ENCODE results near the gene MAGEA11.

Gene MAGEA11

GRCh38 chrX:149687991-149688390, 23.9 kb upstream of the MAGEA11 start:
- TF ChIP-seq FOXP2 (optimal IDR thresholded peaks at IDR 0.05; ENCODE audit: borderline replicate concordance, extremely low read depth, extremely low read length, insufficient read depth) (no peak), SIN3A (IDR thresholded peaks at IDR 0.05; ENCODE audit: borderline replicate concordance, insufficient read depth, low read length) (no peak), TAF1 (IDR thresholded peaks at IDR 0.05; ENCODE audit: borderline replicate concordance, insufficient read depth, low read length) (no peak), POLR2AphosphoS5 (IDR thresholded peaks at IDR 0.05; ENCODE audit: low read depth, low read length) (no peak)
- TF ChIP-seq, protein P1, sequence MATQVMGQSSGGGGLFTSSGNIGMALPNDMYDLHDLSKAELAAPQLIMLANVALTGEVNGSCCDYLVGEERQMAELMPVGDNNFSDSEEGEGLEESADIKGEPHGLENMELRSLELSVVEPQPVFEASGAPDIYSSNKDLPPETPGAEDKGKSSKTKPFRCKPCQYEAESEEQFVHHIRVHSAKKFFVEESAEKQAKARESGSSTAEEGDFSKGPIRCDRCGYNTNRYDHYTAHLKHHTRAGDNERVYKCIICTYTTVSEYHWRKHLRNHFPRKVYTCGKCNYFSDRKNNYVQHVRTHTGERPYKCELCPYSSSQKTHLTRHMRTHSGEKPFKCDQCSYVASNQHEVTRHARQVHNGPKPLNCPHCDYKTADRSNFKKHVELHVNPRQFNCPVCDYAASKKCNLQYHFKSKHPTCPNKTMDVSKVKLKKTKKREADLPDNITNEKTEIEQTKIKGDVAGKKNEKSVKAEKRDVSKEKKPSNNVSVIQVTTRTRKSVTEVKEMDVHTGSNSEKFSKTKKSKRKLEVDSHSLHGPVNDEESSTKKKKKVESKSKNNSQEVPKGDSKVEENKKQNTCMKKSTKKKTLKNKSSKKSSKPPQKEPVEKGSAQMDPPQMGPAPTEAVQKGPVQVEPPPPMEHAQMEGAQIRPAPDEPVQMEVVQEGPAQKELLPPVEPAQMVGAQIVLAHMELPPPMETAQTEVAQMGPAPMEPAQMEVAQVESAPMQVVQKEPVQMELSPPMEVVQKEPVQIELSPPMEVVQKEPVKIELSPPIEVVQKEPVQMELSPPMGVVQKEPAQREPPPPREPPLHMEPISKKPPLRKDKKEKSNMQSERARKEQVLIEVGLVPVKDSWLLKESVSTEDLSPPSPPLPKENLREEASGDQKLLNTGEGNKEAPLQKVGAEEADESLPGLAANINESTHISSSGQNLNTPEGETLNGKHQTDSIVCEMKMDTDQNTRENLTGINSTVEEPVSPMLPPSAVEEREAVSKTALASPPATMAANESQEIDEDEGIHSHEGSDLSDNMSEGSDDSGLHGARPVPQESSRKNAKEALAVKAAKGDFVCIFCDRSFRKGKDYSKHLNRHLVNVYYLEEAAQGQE (IDR thresholded peaks at IDR 0.05; ENCODE audit: insufficient read depth in 1 of 2, low read depth in 2 of 2, low read length in 2 of 2) = no peak

GRCh38 chrX:149688552-149688951, 23.3 kb upstream of the MAGEA11 start:
- TF ChIP-seq, protein P1 (IDR thresholded peaks at IDR 0.05; ENCODE audit: insufficient read depth in 1 of 2, low read depth in 2 of 2, low read length in 2 of 2) = no peak
- TF ChIP-seq SIN3A (IDR thresholded peaks at IDR 0.05; ENCODE audit: borderline replicate concordance, insufficient read depth, low read length) (no peak), TAF1 (IDR thresholded peaks at IDR 0.05; ENCODE audit: borderline replicate concordance, insufficient read depth, low read length) (no peak), FOXP2 (optimal IDR thresholded peaks at IDR 0.05; ENCODE audit: borderline replicate concordance, extremely low read depth, extremely low read length, insufficient read depth) (no peak), POLR2AphosphoS5 (IDR thresholded peaks at IDR 0.05; ENCODE audit: low read depth, low read length) (no peak)

GRCh38 chrX:149691794-149692193, 20.1 kb upstream of the MAGEA11 start:
- TF ChIP-seq, protein P1 (IDR thresholded peaks at IDR 0.05; ENCODE audit: insufficient read depth in 1 of 2, low read depth in 2 of 2, low read length in 2 of 2) = no peak
- TF ChIP-seq TAF1 (IDR thresholded peaks at IDR 0.05; ENCODE audit: borderline replicate concordance, insufficient read depth, low read length) (no peak), FOXP2 (optimal IDR thresholded peaks at IDR 0.05; ENCODE audit: borderline replicate concordance, extremely low read depth, extremely low read length, insufficient read depth) (no peak), SIN3A (IDR thresholded peaks at IDR 0.05; ENCODE audit: borderline replicate concordance, insufficient read depth, low read length) (no peak), POLR2AphosphoS5 (IDR thresholded peaks at IDR 0.05; ENCODE audit: low read depth, low read length) (no peak)

DNA sequence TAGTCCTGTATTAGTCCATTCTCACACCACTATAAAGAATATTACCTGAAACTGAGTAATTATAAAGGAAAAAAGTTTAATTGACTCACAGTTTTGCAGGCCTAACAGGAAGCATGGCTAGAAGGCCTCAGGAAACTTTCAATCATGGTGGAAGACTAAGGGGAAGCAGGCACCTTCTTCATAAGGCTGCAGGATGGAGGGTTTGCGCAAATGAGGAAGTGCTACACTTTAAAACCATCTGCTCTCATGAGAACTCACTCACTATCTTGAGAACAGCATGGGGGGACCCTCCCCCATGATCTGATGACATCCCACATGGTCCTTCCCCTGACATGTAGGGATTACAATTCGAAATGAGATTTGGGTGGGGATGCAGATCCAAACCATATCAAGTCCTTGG, 12.1 kb upstream of the MAGEA11 start:
- TF ChIP-seq POLR2AphosphoS5 (IDR thresholded peaks at IDR 0.05; ENCODE audit: low read depth, low read length) (no peak), TAF1 (IDR thresholded peaks at IDR 0.05; ENCODE audit: borderline replicate concordance, insufficient read depth, low read length) (no peak), FOXP2 (optimal IDR thresholded peaks at IDR 0.05; ENCODE audit: borderline replicate concordance, extremely low read depth, extremely low read length, insufficient read depth) (no peak), SIN3A (IDR thresholded peaks at IDR 0.05; ENCODE audit: borderline replicate concordance, insufficient read depth, low read length) (no peak)
- TF ChIP-seq, protein P1 (IDR thresholded peaks at IDR 0.05; ENCODE audit: insufficient read depth in 1 of 2, low read depth in 2 of 2, low read length in 2 of 2) = no peak

DNA sequence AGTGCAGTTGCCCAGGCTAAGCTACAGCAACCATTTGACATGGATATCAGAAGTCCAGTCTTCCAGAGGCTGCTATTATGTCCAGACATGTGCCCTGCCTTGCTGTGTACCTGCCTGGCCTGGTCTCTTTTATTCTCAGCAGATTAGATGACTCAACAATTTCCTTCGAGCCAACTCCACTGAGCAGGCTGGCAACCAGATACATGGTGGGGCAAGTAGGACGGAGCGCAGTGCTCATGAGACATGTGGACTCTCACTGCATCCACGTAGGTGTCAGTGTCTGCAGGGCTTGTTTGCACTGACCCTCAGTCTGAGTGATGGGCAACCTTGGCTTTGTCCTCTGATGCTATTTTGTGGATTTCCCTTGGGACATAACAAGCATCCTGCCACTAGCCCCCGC, 7.2 kb upstream of the MAGEA11 start:
- no peak for TF ChIP-seq POLR2AphosphoS5 (IDR thresholded peaks at IDR 0.05; ENCODE audit: low read depth, low read length)
- no peak for TF ChIP-seq TAF1 (IDR thresholded peaks at IDR 0.05; ENCODE audit: borderline replicate concordance, insufficient read depth, low read length)
- no peak for TF ChIP-seq SIN3A (IDR thresholded peaks at IDR 0.05; ENCODE audit: borderline replicate concordance, insufficient read depth, low read length)
- TF ChIP-seq, protein P1 (IDR thresholded peaks at IDR 0.05; ENCODE audit: insufficient read depth in 1 of 2, low read depth in 2 of 2, low read length in 2 of 2) = no peak
- TF ChIP-seq FOXP2 (optimal IDR thresholded peaks at IDR 0.05; ENCODE audit: borderline replicate concordance, extremely low read depth, extremely low read length, insufficient read depth) = no peak
